Fibroblast of skin of abdomen (primary cell): ENCODE measurements around the gene PDGFB.
A peak's percentile ranks its signal among the peaks of the same experiment; 100 is the strongest.

Experiments
- DNase-seq: peaks from one replicate; pipeline ENCODE4 v3.0.0-alpha.2; 2013

PDGFB gene

GRCh38 chr22:39253435-39254070, 8.8 kb upstream of the PDGFB start:
- DNase-seq = peak; percentile 84

GRCh38 chr22:39252461-39253434, 8.0 kb upstream of the PDGFB start:
- DNase-seq = peak; percentile 29

GRCh38 chr22:39251762-39252460, 7.1 kb upstream of the PDGFB start:
- no peak for DNase-seq

- DNase-seq = no peak
Measured at GRCh38 chr22:39250838-39251237, 6.1 kb upstream of the PDGFB start.

GRCh38 chr22:39250131-39250530, 5.3 kb upstream of the PDGFB start:
- no peak for DNase-seq

- no peak for DNase-seq
Measured at GRCh38 chr22:39249086-39249704, 4.4 kb upstream of the PDGFB start.

- no peak for DNase-seq
Measured at GRCh38 chr22:39248254-39248653, 3.5 kb upstream of the PDGFB start.

- no peak for DNase-seq
Measured at GRCh38 chr22:39247361-39247760, 2.6 kb upstream of the PDGFB start.

- no peak for DNase-seq
Measured at GRCh38 chr22:39246690-39247332, 2.0 kb upstream of the PDGFB start.

GRCh38 chr22:39246217-39246616, 1.4 kb upstream of the PDGFB start:
- DNase-seq = no peak

- DNase-seq = no peak
Measured at GRCh38 chr22:39245130-39246039, 603 bp upstream of the PDGFB start.

GRCh38 chr22:39244136-39244495, 666 bp downstream of the PDGFB start:
- no peak for DNase-seq

GRCh38 chr22:39243439-39244135, 1.2 kb downstream of the PDGFB start:
- DNase-seq = no peak

GRCh38 chr22:39242595-39243438, 2.0 kb downstream of the PDGFB start:
- DNase-seq = no peak

GRCh38 chr22:39241794-39242594, 2.8 kb downstream of the PDGFB start:
- no peak for DNase-seq

- no peak for DNase-seq
Measured at GRCh38 chr22:39240831-39241793, 3.7 kb downstream of the PDGFB start.
